GM18861 (cell line): Measurements from ENCODE around the gene PRCP.
"Not testable (repeated sequence)": the region's sequence is repeated elsewhere in the genome, so short reads cannot be mapped to it uniquely, and the experiment has no call there.

Experiments
- ATAC-seq: cut with Tn5 transposase; IDR thresholded peaks from one replicate; pipeline ENCODE4 v1.9.1; 2021; ENCODE audit not compliant: unreplicated experiment

PRCP gene

DNA sequence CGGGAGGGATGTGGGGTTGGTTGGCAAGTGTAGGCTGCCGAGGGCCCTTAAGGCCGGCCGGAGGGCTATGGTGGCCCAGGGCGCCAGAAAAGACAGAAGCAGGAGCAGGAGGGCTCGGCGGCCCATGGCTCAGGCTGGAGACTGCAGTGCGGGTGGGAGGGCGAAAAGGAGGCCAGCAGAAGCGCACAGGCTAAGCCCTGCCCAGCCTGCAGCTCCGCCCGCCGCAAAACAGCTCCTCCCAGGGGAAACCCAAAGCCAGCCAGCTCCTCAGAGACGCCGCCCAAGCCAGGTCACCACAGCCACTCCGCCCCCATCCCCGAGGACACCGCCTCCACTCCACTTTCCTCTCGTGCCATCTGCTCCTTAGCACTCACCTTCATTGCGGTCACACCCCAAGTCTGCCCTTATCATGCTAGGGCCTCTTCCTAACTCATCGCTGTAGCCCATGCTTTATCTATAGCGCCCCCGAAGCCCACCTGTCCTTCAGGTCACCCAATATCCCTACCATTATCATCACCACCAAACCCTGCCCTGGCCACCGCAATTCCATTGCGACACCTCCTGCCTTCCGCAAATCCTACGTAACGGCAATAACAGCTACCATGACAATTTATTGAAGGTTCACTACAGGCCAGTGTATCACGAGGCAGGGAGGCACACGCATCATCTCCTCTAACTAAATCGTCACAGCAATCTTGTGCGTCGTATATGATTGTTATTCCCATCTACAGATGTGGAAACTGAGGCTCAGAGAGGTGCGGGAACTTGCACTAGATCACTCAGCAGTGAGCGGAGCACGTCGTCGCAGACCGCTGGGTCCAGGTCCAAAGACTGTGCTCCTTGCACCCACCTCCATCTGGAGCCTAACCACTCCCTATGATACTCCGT lies at the start of gene PRCP:
Gene PRCP, minus strand, starts transcription at position 154 of the 888 bp plus-strand sequence. Its CDS starts 28 bp downstream, at position 126.
- ATAC-seq: peak; percentile 62

GRCh38 chr11:82949352-82949751 lies 49.1 kb upstream of the PRCP start:
- ATAC-seq: no peak

GRCh38 chr11:82945682-82946081 lies 45.5 kb upstream of the PRCP start:
- no peak for ATAC-seq

DNA sequence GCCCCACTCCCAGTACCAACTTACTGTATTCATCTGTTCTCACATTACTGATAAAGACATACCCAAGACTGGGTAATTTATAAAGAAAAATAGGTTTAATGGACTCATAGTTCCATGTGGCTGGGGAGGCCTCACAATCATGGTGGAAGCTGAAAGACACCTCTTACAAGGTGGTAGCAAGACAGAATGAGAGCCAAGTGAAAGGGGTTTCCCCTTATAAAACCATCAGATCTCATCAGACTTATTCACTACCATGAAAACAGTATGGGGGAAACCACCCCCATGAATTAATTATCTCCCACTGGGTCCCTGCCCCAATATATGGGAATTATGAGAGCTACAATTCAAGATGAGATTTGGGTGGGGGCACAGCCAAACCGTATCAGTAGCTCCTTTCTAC lies 44.8 kb upstream of the PRCP start:
- not testable (repeated sequence) for ATAC-seq

GRCh38 chr11:82944198-82944597 lies 44.0 kb upstream of the PRCP start:
- ATAC-seq: no peak

DNA sequence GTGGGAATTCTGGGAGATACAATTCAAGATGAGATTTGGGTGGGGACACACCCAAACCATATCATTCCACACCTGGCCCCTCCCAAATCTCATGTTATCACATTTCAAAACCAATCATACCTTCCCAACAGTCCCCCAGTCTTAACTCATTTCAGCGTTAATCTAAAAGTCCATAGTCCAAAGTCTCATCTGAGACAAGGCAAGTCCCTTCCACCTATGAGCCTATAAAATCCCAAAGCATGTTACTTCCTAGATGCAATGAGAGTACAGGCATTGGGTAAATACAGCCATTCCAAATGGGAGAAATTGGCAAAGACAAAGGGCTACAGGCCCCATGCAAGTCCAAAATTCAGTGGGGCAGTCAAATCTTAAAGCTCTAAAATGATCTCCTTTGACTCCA lies 43.2 kb upstream of the PRCP start:
- ATAC-seq: not testable (repeated sequence)

- ATAC-seq: no peak
Measured at GRCh38 chr11:82942376-82942775, 42.1 kb upstream of the PRCP start.

- ATAC-seq: no peak
Measured at GRCh38 chr11:82939456-82939855, 39.2 kb upstream of the PRCP start.

- no peak for ATAC-seq
Measured at GRCh38 chr11:82937554-82937953, 37.3 kb upstream of the PRCP start.

GRCh38 chr11:82936261-82936660 lies 36.0 kb upstream of the PRCP start:
- no peak for ATAC-seq

GRCh38 chr11:82932564-82932963 lies 32.3 kb upstream of the PRCP start:
- no peak for ATAC-seq

GRCh38 chr11:82930734-82931133 lies 30.5 kb upstream of the PRCP start:
- no peak for ATAC-seq

GRCh38 chr11:82930229-82930628 lies 30.0 kb upstream of the PRCP start:
- ATAC-seq: peak; percentile 52

DNA sequence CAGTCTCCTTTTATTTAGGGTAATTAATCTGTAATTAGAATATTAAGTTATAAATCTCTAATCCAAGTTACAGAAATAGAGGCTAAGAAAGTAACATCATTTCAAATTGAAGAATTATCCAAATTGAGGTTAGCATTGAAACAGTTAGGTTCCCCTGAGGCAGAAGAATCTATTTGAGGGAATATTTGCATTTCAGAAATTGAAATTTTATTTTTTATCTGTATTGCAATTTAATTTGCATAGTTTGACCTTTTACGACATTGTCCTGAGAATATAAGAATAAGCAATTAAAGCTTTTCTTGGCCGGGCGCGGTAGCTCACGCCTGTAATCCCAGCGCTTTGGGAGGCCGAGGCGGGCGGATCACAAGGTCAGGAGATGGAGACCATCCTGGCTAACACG lies 28.9 kb upstream of the PRCP start:
- ATAC-seq: no peak

DNA sequence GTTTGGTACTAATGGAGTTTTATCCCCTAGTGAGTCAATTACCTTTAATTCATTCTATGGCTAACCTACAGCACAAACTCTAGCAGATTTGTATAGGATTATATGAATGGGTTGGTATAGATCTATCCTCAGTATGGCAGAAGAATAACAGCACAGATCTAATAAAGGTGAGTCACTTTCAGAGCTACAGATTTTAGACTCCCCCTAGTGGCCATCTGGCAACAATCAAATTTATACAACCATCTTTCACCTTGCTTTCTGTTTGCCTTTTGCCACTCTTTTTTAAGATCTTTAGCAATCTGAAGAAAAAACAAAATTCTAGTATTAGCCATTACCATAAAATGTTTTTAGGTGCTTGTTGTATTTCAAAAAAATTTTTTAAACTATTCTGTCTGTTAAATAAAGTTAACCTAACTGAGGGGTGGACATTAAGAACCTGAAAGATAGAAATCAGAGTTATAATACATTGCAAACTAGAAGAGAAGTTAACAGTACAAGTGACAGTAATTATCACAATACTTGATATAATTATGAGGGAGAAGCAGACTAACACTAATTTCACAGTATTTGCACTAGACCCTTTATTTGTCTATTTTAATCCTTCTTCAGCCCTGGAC lies 27.1 kb upstream of the PRCP start:
- ATAC-seq: peak; percentile 52

DNA sequence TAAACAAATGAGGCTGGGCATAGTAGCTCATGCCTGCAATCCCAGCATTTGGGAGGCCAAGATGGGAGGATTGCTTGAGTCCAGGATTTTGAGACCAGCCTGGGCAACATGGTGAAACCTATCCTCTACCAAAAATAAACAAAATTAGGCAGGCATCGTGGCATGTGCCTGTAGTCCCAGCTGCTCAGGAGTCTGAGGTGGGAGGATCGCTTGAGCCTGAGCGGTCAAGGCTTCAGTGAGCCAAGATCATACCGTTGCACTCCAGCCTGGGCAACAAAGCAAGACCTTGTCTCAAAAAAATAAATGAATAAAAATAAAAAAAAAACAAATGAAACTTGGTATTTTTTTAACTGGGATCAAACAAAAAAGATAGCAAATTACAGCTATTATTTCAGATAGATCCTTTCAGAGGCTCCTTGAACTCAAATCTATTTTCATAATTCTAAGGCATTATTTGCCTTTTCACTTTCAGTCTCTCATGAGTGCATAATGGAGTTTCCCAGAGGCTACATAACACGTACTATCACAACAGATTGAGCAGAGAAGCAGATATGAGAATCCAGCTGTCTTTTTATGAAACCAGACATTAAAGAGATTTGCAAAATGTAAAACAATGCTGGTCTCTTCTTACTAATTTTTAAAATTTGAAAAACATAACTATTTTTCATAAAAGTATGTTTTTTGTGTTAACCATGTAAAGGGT lies 24.4 kb upstream of the PRCP start:
- ATAC-seq: no peak

DNA sequence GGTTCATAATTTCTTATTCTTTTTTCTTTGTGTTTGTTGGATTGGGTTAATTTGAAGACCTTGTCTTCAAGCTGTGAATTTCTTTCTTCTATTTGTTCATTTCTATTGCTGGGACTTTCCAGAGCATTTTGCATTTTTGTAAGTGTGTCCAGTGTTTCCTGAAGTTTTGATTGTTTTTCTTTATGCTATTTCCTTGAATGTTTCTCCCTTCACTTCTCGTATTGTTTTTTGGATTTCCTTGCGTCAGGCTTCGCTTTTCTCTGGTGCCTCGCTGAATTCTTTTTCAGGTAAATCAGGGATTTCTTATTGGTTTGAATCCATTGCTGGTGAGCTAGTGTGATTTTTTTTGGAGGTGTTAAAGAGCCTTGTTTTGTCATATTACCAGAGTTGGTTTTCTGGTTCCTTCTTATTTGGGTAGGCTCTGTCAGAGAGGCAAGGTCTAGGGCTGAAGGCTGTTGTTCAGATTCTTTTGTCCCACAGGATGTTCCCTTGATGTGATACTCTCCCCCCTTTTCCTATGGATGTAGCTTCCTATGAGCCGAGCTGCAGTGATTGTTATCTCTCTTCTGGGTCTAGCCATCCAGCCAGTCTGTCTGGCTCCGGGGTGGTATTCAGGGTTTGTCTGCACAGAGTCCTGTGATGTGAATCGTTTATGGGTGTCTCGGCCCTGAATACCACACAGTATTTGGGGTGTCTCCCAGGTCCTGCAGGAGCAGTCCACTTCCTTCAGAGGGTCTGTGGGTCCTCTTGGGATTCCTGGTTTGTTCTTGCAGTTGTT lies 22.4 kb upstream of the PRCP start:
- not testable (repeated sequence) for ATAC-seq

DNA sequence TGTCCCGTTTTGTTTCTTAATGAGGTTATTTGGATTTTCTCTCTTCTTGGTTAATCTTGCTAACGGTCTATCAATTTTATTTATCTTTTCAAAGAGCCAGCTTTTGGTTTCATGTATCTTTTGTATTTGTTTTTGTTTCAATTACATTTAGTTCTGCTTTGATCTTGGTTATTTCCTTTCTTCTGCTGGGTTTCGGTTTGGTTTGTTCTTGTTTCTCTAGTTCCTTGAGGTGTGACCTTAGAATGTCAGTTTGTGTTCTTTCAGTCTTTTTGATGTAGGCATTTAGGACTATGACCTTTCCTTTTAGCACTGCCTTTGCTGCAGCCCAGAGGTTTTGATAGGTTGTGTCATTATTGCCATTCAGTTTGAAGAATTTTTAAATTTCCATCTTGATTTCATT lies 20.0 kb upstream of the PRCP start:
- not testable (repeated sequence) for ATAC-seq

DNA sequence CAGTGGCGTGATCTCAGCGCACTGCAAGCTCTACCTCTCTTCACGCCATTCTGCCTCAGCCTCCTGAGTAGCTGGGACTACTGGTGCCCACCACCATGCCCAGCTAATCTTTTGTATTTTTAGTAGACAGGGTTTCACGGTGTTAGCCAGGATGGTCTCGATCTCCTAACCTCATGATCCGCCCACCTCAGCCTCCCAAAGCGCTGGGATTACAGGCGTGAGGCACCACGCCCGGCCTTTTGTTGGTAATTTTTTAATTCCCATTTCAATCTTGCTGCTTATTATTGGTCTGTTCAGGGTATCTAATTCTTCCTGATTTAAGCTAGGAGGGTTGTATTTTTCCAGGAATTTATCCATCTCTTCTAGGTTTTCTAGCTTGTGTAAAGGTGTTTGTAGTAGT lies 19.6 kb upstream of the PRCP start:
- not testable (repeated sequence) for ATAC-seq

GRCh38 chr11:82909015-82909640 lies 8.9 kb upstream of the PRCP start:
- ATAC-seq: no peak

DNA sequence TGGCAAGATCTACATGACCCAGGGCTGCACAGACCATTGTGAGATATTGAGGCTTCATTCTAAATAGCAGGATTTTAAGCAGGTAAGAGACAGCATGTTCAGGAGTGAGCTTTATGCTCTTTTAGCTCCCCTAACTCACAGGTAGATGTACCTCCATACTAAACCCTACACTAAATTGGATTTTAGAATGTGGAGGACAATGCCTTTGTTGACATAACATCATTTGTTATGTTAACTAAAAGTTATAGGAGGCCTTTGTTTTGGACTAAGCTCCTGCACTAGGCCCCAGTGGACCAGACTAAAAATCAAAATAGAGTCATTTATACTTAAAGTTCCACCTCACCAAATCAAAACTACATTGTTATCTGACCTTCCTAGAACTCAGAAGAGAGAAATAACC lies 8.1 kb upstream of the PRCP start:
- ATAC-seq: no peak
